Heart left ventricle (tissue), 16 donors: ENCODE measurements around the gene HLA-F. TPM values are rescaled to one million over a fixed set of nuclear protein-coding genes. Genes with fewer than 3 reads are reported as not detected.

Experiments used
- ATAC-seq, 4 donors: fragments of 200-7000 bp; cut with Tn5 transposase; one replicate each; pipeline ENCODE4 v1.9.1; 2020 to 2022; ENCODE audit warnings: moderate library complexity in 4 of 4, mild to moderate bottlenecking in 3 of 4, moderate number of reproducible peaks in 1 of 4
- DNase-seq, 5 donors: peaks; one replicate each; pipeline ENCODE4 v3.0.0-alpha.2; 2020
- H3K27ac ChIP-seq, 12 donors: fragments of 200-600 bp; sonication (generic) in 4 of 12; one replicate each; pipeline versions ENCODE4 v1.5.0 to v1.8.0; 2016 to 2022; ENCODE audit warnings: mild to moderate bottlenecking in 2 of 12
- H3K27me3 ChIP-seq, 9 donors: fragments of 200-600 bp; sonication (generic) in 2 of 9; one replicate each; pipeline versions ENCODE4 v1.5.1 to v1.8.0; 2016 to 2022; ENCODE audit warnings: mild to moderate bottlenecking in 3 of 9
- H3K36me3 ChIP-seq, 9 donors: fragments of 200-600 bp; sonication (generic) in 2 of 9; one replicate each; pipeline versions ENCODE4 v1.5.0 to v1.8.0; 2018 to 2022; ENCODE audit warnings: mild to moderate bottlenecking in 2 of 9
- H3K4me1 ChIP-seq, 12 donors: fragments of 200-600 bp; sonication (generic) in 4 of 12; one replicate each; pipeline versions ENCODE4 v1.5.0 to v1.8.0; 2016 to 2022; ENCODE audit warnings: mild to moderate bottlenecking in 3 of 12
- H3K4me3 ChIP-seq, 12 donors: fragments of 200-600 bp; sonication (generic) in 4 of 12; one replicate each; pipeline versions ENCODE4 v1.5.0 to v1.8.0; 2017 to 2022; ENCODE audit warnings: mild to moderate bottlenecking in 9 of 12, moderate library complexity in 4 of 12
- H3K9me3 ChIP-seq, 12 donors: fragments of 200-600 bp; sonication (generic) in 4 of 12; one replicate each; pipeline versions ENCODE4 v1.5.0 to v1.8.0; 2016 to 2022; ENCODE audit warnings: mild to moderate bottlenecking in 1 of 12
- CTCF ChIP-seq, 12 donors: fragments of 200-600 bp; sonication (generic) in 4 of 12; IDR thresholded peaks; one replicate each; pipeline versions ENCODE4 v1.5.0 to v1.8.0; 2018 to 2022; ENCODE audit warnings: antibody characterized with exemption in 12 of 12, mild to moderate bottlenecking in 5 of 12
- POLR2A ChIP-seq, 2 donors: fragments of 450-650 bp; IDR thresholded peaks; one replicate each; pipeline ENCODE4 v1.6.1; 2017; ENCODE audit warnings: antibody characterized with exemption in 2 of 2, mild to moderate bottlenecking in 2 of 2, moderate library complexity in 2 of 2
- WGBS, 4 donors: extraction: QIAGEN DNeasy Blood & Tissue Kit in 2 of 4; methylation state at CpG; one replicate each; pipeline versions ENCODE4 v1.1.5 to v1.1.7; 2013 to 2018; 5-methylcytosine and 5-hydroxymethylcytosine counted together
- intact Hi-C, 10 donors: fragments of 100-400 bp; cut with DNase I; formaldehyde crosslinking; loops; one replicate each; pipeline versions ENCODE4 v1.11.1 to v1.14.2; 2022
- polyA plus RNA-seq, 2 donors: library from polyadenylated mRNA; stranded (reverse); fragments of 200-250 nt; gene quantifications; one replicate each; pipeline ENCODE4 v1.2.3, GENCODE V29; 2013
- total RNA-seq, 9 donors: library from RNA; depleted of rRNA in 2 of 9; stranded (reverse); fragments of >200 nt in 2 of 9; fragmentation: NEBNext Ultra II Directional in 3 of 9; extraction: Animal tissue kit (Norgen Biotek cat#: 25700) in 3 of 9; gene quantifications; one replicate each; pipeline versions ENCODE4 v1.1.0 to v1.2.4, GENCODE V29; 2016 to 2023
- donor health status: ischemic (EF 13 %, LVEDD 7.1; RV severe dilation, severe dysfunction).
- donor health status: healthy with polysubstance abuse.
- donor health status: DM: no; HTN: yes; CAD: no.
- donor health status: DM: no; HTN: no; CAD: no.
- donor health status: ischemic (EF 25% LVEDD 6.9; RV normal size, moderate dysfunction).
- donor health status: ischemic (EF 25% LVEDD 5.7; RV mildly dilated, moderate dysfunction).
- donor health status: healthy.
- donor health status: DM: yes; HTN: yes; CAD: no.
- donor health status: ischemic (EF 35%, LVEDD 5.7; RV mildly dilated, moderate dysfunction).
- donor health status: nonischemic (EF 11% LVEDD 7.7; RV severe dilation, severe dysfunction).
- donor health status: DM: yes; HTN: yes; CAD: no.
- donor health status: PGD.
- donor health status: ischemic (EF 29% LVEDD 5.4; RV normal size, mild dysfunction).
- donor health status: nonischemic (EF 23%, LVEDD 6.1; RV moderate dilation, normal function).

Gene HLA-F
- total and polyA plus RNA-seq, 11 donors: 23.1 to 228 (median 37.8) TPM

GRCh38 chr6:29739136-29739881 is 16.1 kb downstream of the HLA-F start:
- WGBS, 4 donors: 46 to 67% (median 56%) methylated on average over 4 of the region's 4 CpGs
- ATAC-seq: no peak
- TF ChIP-seq CTCF (IDR thresholded peaks at IDR 0.05) (no peak), POLR2A (IDR thresholded peaks at IDR 0.05) (no peak)
- H3K27ac ChIP-seq: no peak overlapping the region
- H3K27me3 ChIP-seq: no peaks in the 10 kb centered on the region
- H3K4me3 ChIP-seq: no peak overlapping the region
- no peak for DNase-seq
- intact Hi-C loops: loop anchor here in 7 of 10 donors (2.0 to 10.0 kb wide), 5 partner anchors 93 to 98 kb away; no protein-coding TSS in a partner anchor
- peaks cover 0 to 5% (median 0%) of the 10 kb centered on the region in 12 donors for H3K9me3 ChIP-seq
- H3K4me1 ChIP-seq: peaks cover 0 to 19% (median 5%) of the 10 kb centered on the region in 12 donors
- H3K36me3 ChIP-seq: peaks cover 0 to 13% (median 0%) of the 10 kb centered on the region in 9 donors

GRCh38 chr6:29739882-29740261 is 16.6 kb downstream of the HLA-F start:
- WGBS, 4 donors: 97 to 99% (median 97%) methylated on average over 1 of the region's 1 CpG
- TF ChIP-seq CTCF (IDR thresholded peaks at IDR 0.05) (no peak), POLR2A (IDR thresholded peaks at IDR 0.05) (no peak)

GRCh38 chr6:29741592-29741991 is 18.4 kb downstream of the HLA-F start:
- peaks cover 0 to 13% (median 5%) of the 10 kb centered on the region in 12 donors for H3K4me1 ChIP-seq
- no peak for TF ChIP-seq CTCF (IDR thresholded peaks at IDR 0.05)
- no peak for TF ChIP-seq POLR2A (IDR thresholded peaks at IDR 0.05)
- peaks cover 0 to 14% (median 5%) of the 10 kb centered on the region in 9 donors for H3K36me3 ChIP-seq
- H3K4me3 ChIP-seq: no peak overlapping the region
- ATAC-seq (no peak), DNase-seq (no peak)
- H3K9me3 ChIP-seq: no peaks in the 10 kb centered on the region
- intact Hi-C loops: loop anchor here in 2 of 10 donors (5.0 to 10.0 kb wide), 2 partner anchors 34 to 87 kb away; partner anchors contain the start of gene MOG (in 1 of the 2)
- no peaks in the 10 kb centered on the region for H3K27me3 ChIP-seq
- no peak overlapping the region for H3K27ac ChIP-seq
- 70 to 98% (median 89%) methylated on average over 4 of the region's 4 CpGs for WGBS, 4 donors

More at GRCh38 chr6:29739882-29740261, 16.6 kb downstream of the HLA-F start:
- intact Hi-C loops: loop anchor here in 7 of 10 donors (2.0 to 10.0 kb wide), 7 partner anchors 33 to 97 kb away; partner anchors contain the start of gene MOG (in 1 of the 7)
- DNase-seq (no peak), ATAC-seq (no peak)
- Histone ChIP-seq H3K9me3 (peaks cover 0 to 5% (median 0%) of the 10 kb centered on the region in 12 donors), H3K4me1 (peaks cover 0 to 19% (median 5%) of the 10 kb centered on the region in 12 donors), H3K27me3 (no peaks in the 10 kb centered on the region), H3K4me3 (no peak overlapping the region), H3K27ac (no peak overlapping the region), H3K36me3 (peaks cover 0 to 13% (median 2%) of the 10 kb centered on the region in 9 donors)

GRCh38 chr6:29742127-29742526 is 18.9 kb downstream of the HLA-F start:
- H3K27ac ChIP-seq: no peak overlapping the region
- no peak overlapping the region for H3K4me3 ChIP-seq
- intact Hi-C loops: loop anchor here in 2 of 10 donors (5.0 to 10.0 kb wide), 2 partner anchors 35 to 87 kb away; partner anchors contain the start of gene MOG (in 1 of the 2)
- TF ChIP-seq CTCF (IDR thresholded peaks at IDR 0.05): no peak
- TF ChIP-seq POLR2A (IDR thresholded peaks at IDR 0.05): no peak
- H3K4me1 ChIP-seq: peaks cover 0 to 8% (median 3%) of the 10 kb centered on the region in 12 donors
- no peak for ATAC-seq
- no peaks in the 10 kb centered on the region for H3K27me3 ChIP-seq
- WGBS, 4 donors: 59 to 82% (median 69%) methylated on average over 3 to 4 of the region's 4 CpGs
- peaks cover 0 to 14% (median 4%) of the 10 kb centered on the region in 9 donors for H3K36me3 ChIP-seq
- no peaks in the 10 kb centered on the region for H3K9me3 ChIP-seq
- no peak for DNase-seq
